ENCODE measurements around the gene PRR5.

The PRR5 gene

DNA sequence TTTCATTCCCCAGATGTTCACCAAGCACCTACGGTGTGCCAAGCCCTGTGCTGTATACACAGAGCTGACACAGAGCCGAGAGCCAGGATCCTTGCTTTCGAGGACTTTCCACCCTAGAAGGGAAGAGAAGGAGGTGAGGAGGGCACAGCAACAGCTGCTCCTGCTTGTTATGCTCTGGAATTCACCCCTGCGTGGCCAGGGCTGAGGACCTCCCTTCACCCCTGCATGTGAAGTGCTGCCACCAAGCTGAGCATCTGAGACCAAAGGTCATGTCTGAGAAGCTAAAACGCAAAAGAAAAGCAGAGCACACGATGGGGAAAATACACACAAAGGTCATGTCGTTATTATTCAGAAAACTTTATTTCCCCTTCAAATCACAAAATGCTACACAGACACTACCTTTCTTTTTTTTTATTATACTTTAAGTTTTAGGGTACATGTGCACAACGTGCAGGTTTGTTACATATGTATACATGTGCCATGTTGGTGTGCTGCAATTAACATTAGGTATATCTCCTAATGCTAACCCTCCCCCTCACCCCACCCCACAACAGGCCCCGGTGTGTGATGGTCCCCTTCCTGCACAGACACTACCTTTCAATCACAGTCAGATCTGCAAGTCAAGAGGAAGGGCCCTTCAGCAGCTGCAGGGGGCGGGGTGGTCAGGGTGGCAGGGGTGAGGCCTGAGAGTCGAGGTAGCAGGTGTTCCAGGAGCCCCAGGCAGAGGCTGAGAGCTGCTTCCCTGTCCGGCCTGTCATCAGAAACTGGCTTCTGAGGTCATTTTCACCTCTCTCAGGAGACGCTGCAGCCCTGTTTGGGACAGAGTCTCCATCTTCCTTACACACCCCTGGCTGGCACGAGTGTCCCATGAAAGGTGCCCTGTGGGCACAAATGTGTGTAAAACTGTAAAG is 40.1 kb upstream of the PRR5 start:
- TF ChIP-seq, protein P1, sequence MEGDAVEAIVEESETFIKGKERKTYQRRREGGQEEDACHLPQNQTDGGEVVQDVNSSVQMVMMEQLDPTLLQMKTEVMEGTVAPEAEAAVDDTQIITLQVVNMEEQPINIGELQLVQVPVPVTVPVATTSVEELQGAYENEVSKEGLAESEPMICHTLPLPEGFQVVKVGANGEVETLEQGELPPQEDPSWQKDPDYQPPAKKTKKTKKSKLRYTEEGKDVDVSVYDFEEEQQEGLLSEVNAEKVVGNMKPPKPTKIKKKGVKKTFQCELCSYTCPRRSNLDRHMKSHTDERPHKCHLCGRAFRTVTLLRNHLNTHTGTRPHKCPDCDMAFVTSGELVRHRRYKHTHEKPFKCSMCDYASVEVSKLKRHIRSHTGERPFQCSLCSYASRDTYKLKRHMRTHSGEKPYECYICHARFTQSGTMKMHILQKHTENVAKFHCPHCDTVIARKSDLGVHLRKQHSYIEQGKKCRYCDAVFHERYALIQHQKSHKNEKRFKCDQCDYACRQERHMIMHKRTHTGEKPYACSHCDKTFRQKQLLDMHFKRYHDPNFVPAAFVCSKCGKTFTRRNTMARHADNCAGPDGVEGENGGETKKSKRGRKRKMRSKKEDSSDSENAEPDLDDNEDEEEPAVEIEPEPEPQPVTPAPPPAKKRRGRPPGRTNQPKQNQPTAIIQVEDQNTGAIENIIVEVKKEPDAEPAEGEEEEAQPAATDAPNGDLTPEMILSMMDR (IDR thresholded peaks at IDR 0.05; ENCODE audit: insufficient read depth, low read depth, low read length, missing control alignments): no peak
- H3K4me3 ChIP-seq (ENCODE audit: low read length): no peak overlapping the region

DNA sequence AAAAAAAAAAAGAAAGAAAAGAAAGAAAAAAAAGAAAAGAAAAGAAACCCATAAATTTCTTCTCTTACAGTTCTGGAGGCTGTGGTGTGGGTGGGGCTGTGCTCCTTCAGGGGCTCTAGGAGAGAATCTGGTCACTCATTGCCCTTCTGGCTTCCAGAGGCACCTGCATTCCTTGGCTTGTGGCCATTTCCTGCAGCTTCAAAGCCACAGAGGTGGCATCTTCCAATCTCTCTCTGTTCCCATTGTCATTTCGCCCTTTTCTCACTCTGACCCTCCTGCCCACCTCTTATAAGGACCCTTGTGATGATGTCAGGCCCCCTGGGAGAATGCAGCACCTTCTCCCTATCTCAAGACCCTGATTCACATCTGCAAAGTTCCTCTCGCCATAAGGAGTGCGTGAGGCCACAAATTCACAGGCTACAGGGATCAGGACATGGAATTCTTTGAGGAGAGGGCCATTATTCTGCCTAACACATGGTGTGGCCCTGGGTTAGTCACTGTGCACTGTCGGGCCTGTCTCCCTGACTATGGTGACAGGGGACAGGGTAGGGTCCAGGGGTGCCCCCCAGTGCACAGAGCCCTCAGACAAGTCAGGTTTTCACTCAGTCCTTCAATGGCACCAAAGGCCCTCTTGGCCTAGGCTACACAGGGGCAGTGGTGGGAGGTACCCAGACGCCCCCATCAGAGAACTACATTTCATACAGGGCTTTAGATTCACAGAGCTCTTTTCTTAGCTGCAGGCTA is 38.6 kb upstream of the PRR5 start:
- H3K4me3 ChIP-seq (ENCODE audit: low read length): no peak overlapping the region
- TF ChIP-seq, protein P1 (IDR thresholded peaks at IDR 0.05; ENCODE audit: insufficient read depth, low read depth, low read length, missing control alignments): no peak
- DNase-seq (ENCODE audit: low read depth): no peak

More for the DNA sequence above, 40.1 kb upstream of the PRR5 start:
- no peak for DNase-seq (ENCODE audit: low read depth)

DNA sequence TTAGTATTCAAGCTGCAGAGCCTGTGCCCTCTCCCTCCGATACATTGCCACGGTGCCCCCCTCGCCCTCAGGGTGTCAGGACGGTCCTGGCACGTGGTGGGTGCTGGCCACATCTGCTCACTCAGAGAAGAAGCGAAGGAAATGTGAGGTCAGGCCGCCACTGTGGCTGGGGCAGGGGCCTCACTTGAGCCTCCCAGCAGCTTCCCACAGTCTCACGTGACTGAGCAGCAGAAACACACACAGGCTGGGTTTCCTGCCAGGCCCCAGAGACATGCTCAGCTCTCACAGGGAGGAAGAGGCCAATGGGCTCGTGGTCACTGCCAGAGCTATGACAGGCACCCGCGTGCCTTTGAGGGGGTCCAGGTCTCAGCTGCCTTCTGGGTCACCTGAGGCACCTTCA is 37.9 kb upstream of the PRR5 start:
- H3K4me3 ChIP-seq (ENCODE audit: low read length): no peak overlapping the region
- no peak for DNase-seq (ENCODE audit: low read depth)
- TF ChIP-seq, protein P1 (IDR thresholded peaks at IDR 0.05; ENCODE audit: insufficient read depth, low read depth, low read length, missing control alignments): no peak

DNA sequence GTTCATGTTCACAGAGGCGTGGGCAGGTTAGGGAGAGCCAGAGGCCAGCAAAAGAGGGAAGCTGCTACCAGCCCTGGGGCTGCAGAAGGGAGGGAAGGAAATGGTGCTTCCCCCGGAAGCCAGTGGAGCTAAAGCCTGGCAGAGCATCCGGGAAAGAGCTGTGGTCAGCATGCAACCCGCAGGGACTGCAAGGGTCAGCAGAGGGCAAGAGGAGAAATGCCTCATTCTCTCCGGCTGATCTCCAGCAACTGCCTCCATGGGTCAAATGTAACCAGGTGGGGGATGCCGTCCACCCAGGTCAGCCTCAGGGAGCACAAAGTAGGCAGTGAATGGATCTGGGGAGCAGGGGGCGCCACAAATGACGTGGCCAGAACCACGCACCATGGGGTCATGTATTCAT is 36.9 kb upstream of the PRR5 start:
- H3K4me3 ChIP-seq (ENCODE audit: low read length): no peak overlapping the region
- no peak for DNase-seq (ENCODE audit: low read depth)
- TF ChIP-seq, protein P1 (IDR thresholded peaks at IDR 0.05; ENCODE audit: insufficient read depth, low read depth, low read length, missing control alignments): no peak

DNA sequence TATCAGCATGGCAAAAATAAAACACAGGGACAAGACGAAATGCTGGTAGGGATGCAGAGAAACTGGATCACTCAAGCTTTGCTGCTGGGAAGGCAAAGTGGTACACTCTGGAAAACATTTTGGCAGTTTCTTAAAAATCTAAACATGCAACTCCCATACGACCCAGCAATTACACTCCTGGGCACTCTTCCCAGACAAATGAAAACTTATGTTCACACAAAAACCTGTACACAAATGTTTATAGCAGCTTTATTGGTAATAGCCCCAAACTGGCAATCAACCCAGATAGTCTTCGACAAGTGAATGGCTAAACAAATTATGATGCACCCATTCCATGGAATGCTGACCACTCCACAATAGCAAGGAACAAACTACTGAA is 35.8 kb upstream of the PRR5 start:
- DNase-seq (ENCODE audit: low read depth): no peak
- TF ChIP-seq, protein P1 (IDR thresholded peaks at IDR 0.05; ENCODE audit: insufficient read depth, low read depth, low read length, missing control alignments): no peak
- H3K4me3 ChIP-seq (ENCODE audit: low read length): no peak overlapping the region

DNA sequence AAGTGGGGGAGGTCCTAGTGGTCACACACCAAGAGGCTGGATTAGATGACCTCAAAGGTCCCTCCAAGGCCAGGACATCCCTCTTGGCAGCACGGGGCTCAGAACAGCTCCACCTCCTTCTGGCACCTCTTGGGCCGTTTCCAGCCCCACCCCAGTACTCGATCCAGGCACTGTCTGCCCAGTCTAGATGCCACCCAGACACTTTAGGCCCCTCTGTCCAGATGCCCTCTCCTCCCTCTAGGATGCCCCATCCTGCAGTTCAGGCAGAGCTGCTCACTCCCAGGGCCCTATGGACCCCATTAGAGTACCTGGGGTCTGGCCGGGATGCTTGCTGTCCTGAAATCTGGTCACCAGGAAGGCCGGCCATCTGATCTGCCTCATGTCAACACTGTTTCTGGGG is 34.7 kb upstream of the PRR5 start:
- no peak overlapping the region for H3K4me3 ChIP-seq (ENCODE audit: low read length)
- TF ChIP-seq, protein P1 (IDR thresholded peaks at IDR 0.05; ENCODE audit: insufficient read depth, low read depth, low read length, missing control alignments): no peak
- DNase-seq (ENCODE audit: low read depth): no peak

Measured in epithelial cell of esophagus (primary cell).